GM18867 (cell line): ENCODE results near the gene CHSY1.

Experiments used
- ATAC-seq: cut with Tn5 transposase; IDR thresholded peaks from one replicate; pipeline ENCODE4 v1.9.1; 2021; ENCODE audit warnings: mild to moderate bottlenecking, moderate library complexity; ENCODE audit not compliant: unreplicated experiment

CHSY1 gene

DNA sequence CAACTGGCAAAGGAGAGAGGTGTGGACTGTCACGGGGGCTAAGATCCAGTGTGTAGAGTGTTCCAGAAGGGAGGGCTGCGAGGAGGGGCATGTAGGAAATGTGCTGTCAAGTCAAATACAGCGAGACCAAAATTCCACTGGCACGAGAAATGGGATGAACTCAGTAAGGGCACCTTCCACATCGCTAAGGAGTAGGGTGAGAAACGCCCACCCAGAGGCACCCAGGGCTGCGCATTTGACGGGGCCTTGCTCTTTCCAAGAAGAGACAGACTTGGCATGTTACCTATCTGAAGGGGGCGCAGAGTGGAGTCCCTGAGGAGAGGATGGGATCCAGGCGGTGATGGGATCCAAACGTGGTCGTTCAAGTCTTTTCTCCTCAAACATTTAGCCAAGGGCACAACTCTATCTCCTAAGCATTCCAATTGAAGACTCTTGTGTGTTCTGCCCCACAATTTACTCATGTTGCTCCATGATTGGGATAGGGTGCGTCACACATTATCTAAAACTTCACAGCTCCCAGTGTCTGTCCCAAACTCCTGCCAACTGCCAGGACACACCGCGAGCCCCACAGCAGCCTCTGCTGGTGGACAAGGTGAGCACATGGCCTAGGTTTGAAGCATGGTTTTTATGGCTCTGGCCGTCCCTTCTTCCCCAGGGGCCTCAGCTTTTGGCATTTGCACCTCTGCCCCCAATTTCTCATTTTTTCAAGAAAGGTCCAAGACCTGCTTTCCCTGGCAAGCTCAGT lies 17.8 kb upstream of the CHSY1 start:
- no peak for ATAC-seq

DNA sequence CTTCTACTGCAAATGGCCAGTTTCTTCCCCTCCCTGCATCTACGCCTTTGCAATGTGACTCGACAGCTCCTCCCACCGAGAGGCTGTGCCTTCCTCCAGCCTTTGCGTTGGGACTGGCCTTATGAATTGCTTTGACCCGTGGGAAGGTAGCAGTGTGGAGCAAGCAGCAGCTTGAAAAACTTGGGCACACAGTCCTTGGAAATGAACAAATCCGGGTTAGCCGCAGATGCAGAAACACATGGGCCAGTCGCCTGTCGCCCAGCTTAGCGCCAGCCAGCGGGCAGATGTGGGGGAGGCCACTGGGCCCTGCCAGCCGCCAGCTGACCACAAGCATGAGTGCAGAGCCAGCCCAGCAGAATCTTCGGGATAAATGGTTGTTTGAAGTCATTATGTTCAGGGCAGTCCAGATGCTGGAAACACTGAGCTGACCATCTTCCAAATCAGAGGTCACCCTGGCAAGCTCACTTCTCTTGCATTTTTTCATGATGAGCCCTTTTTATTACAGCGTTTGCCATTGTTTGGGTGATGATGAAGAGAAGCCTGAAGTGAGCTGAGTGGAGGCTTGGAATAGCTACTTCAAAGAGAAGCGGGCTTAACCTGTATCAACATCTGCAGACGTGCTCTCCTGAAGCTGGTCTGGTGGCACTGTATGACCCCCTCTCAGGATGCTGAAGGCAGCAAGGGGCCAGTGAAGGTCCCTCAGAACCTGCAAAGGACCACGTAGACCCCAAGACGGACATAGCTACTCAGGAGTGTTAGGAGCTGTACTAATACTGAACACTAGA lies 15.7 kb upstream of the CHSY1 start:
- no peak for ATAC-seq

DNA sequence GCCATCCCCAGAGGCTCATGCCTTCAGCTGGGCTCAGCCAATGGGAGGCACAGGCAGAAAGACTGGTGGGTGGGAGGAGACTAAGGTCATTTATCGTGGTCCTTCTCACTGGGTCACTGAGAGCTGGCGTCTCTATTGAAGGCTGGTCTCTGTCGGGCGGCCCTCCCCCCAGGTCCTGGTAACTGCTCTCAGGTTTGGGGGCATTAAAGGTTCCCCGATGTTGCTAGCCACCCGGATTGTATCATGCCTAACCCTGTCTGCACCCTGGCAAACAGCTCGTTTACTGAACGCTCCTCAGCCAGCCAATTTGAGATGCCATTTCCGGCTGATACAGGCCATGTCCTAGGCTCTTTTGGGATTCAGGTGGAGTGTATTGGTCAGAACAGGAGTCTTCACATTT lies 14.9 kb upstream of the CHSY1 start:
- ATAC-seq: no peak

DNA sequence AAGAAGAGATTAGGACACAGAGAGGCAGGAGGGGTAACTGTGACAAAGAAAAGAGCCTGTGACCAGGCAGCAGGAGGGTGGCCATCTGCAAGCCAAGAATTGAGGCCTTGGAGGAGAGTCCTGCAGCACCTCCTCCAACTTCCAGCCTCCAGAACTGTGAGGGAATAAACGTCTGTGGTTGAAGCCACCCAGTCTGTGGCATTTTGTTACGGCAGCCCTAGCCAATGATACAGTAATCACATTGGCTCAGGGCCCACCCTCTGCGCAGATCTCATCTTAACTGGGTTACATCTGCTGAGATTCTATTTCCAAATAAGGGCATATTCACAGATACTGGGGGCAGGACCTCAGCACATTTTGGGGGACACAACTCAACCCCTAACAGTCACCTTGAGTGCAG lies 14.2 kb upstream of the CHSY1 start:
- no peak for ATAC-seq

DNA sequence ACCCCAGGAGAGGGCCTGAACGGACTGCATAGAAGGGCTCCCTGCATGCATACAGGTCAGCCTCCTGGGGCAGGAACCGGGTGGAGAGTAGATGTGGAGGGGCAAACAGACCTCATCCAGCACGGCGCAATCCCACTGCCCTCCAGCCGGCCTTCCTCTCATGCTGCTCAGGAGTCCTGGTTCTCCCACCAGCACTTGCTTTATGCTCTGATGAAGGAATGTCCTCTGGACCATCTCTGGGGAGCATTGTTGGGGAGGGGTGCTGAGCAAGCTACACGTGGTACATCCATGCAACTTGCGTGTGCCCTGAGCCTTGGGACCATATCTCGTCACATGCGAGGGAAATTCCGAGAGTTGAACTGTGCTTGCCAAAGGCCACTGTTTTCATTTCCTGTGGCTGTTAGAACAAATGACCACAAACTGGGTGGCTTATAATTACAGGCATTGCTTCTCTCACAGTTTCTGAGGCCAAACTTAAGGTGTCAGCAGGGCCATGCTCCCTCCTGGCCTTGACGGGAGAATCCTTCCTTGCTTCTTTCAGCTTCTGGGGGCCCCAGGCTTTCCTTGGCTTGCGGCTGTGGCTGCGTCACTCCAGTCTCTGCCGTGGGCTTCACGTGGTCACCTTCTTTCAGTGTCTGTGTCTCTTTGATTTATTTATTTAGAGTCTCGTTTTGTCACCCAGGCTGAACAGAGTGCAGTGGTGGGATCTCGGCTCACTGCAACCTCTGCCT lies 13.2 kb upstream of the CHSY1 start:
- no peak for ATAC-seq

DNA sequence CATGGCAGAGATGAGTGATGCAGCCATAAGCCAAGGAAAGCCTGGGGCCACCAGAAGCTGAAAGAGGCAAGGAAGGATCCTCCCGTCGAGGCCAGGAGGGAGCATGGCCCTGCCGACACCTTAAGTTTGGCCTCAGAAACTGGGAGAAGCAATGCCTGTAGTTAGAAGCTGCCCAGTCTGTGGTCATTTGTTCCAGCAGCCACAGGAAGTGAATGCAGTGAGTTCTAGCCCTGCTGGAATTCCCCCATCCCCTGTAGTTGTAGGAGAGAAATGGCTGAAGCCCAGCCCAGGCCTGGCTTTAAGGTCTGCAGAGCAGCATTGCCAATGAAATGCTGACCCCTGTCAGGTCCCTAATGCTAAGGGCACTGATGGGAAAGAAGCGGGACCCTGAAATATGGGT lies 12.2 kb upstream of the CHSY1 start:
- ATAC-seq: no peak

DNA sequence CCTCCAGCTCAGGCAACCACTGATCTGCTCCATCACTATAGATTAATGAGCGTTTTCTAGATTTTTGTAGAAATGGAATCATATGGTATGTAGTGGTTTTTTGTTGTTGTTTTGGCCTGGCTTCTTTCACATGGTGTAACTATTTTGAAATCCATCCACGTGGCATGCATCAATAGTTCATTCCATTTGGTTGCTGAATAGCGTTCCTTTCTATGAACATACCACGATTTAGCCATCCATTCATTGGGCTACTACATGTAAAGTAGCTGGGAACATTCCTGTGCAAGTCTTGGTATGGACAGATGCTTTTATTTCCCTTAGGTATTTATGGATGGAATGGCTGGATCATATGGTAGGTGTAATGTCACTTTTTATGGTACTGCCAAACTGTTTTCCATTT lies 10.7 kb upstream of the CHSY1 start:
- ATAC-seq: no peak

DNA sequence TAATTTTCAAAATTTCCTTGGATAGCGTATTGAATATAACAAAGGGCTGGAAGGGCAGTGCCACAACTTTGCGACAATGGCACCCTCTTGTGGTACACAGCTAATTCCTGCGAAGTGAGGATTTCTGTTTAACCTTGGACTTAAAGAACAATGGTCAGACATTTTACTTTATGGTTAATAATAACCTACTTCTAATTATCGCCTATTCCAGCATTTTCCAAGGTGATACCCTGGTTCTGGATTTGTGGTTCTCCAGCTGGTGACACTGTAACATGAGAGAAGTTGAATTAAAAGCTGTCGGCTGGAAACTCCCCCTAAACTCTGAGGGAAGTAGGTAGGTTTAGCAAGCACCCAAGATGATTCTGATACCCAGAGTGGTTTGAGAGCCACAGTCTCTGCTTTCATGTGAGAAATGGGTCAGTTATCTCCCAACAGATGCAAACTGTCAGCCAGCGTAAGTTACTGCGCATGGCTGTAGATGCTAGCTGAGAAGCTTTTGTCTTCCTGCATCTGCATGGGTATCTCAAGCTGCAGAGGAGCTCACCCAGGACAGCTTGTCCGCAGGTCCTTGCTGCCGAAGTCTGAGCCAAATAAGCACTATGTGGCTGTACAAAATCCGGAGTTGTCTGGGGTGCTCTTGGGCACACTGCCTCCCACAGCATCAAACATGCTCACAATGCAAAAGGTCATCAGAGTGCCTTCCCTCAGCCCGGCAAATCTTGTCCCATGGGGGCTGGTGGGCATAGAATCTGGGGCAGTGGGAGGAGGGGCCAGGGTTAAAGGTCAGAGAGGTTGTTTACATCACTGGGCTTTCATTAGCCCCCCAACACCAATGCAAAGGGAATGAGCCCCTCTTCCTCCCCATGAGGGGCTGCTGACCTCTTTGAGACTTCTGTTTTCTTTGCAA lies 6.6 kb upstream of the CHSY1 start:
- ATAC-seq: peak; percentile 57

DNA sequence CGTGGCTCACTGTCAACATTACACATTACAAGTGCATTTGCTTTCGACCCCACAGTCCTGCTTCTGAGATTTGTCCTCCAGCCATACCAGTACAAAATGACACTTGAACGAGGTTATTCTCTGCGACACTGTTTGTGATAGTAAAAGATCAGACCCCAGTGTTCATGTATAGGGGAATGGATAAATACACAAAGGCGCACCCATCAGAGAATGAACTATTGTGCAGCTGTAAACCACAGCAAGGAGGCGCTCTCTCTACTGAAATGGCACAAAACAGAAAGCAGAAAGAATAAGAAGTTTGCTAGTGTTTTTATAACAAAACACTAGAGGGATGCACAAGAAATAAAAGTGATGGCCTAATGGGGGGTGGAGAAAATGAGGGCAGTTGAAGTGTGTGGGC lies 4.9 kb upstream of the CHSY1 start:
- no peak for ATAC-seq

DNA sequence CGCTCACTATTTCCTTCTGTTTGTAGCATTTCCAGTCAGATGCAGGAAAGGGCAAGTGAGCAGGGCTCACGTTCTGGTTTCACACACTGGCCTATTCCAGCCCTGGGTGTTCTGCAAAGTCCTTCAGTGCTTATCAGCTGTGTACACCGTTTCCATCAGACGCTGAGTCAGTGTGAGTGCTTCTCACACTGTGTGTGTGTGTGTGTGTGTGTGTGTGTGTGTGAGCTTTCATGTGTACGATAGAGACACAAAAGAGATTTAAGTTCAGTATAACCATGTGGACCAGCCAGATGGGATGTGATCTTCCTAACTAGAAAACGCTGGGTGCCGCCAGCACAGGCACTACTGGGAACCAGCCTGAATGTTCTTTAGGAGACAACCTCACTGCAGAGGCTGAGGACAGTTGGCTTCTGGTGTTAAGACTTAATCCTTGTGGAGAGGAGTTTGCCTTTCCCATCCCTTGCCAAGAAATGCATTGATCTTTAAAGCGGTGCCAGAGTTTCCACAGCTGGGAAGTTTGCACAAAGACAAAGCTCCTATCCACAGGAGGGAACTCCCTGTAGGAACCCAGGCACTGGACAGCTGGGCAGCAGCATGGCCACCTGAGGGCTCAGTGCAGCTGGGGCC lies 3.9 kb upstream of the CHSY1 start:
- no peak for ATAC-seq

DNA sequence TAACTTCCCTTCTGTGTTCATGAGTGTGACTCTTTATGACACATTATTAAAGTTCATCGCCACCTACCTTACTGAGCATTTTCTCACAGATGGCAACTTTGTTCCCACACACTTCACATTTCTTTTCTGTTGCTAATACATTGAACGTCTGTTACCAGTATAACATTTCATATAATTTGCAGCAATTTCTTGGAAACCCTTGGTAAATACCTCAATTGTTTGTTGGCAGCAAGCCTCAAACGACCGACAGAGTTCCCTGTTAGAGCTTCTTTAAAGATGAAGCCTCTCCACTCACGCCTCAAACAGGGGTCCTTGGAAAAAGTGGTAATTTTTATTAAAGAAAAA lies 3.2 kb upstream of the CHSY1 start:
- ATAC-seq: no peak

DNA sequence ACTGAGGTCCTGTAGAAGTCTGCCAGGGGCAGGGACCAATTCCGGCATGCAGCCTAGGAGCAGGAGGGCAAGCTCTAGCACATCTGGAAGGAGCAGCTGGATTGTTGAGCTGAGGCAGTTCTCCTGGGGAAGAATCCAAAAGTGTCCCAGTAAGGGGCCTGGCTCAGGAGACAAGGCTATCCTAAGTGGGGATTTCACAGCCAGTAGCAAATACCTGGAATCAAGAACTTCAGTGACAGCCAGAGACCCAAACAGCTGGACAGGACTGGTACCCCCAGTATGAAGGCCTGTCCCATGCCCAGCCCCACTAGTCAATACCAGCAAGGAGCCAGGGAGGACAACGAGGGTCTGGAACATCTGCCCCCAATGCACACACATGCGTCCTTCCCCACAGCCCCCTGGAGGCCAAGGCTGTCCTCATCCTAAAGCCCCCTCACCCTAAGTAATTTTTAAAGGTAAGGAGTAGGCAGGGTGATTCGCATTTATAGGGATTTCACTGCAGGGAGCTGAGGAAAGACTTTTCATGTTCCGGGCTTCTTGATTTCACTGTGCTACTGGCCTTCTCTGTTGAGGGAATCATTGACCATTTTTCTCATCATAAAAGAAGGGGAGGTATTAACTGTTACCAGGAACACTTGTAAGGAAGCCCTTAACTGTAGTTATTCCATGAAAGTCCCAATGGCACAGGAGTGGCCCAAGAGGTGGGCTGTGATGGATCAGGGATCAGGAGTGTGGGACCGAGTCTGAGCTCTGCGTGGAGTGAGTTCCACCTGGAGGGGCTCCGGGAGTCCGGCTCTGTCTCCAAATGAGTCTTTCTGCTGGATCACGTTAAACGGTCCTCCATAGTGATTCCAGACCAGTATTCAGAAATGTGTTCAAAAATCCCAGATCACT lies 2.6 kb upstream of the CHSY1 start:
- no peak for ATAC-seq

DNA sequence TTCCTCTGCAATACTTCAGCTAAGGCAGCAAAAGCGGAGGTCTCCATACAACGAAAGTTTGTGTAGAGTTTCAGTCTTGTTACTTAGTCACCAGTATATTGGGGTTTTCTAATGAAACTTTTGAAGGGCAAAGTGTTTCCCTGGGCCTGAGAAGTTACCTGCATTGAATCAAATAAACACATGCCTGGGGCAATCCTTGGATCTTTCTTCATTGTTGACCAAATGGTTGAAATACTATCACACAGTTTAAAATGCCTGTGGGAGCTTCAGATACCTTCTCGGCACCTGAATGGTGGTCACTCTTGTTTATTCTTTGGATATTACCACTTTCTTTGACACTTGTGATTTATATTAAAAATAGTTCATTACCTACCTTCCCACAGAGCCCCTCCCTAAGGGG lies 988 bp upstream of the CHSY1 start:
- ATAC-seq: no peak

DNA sequence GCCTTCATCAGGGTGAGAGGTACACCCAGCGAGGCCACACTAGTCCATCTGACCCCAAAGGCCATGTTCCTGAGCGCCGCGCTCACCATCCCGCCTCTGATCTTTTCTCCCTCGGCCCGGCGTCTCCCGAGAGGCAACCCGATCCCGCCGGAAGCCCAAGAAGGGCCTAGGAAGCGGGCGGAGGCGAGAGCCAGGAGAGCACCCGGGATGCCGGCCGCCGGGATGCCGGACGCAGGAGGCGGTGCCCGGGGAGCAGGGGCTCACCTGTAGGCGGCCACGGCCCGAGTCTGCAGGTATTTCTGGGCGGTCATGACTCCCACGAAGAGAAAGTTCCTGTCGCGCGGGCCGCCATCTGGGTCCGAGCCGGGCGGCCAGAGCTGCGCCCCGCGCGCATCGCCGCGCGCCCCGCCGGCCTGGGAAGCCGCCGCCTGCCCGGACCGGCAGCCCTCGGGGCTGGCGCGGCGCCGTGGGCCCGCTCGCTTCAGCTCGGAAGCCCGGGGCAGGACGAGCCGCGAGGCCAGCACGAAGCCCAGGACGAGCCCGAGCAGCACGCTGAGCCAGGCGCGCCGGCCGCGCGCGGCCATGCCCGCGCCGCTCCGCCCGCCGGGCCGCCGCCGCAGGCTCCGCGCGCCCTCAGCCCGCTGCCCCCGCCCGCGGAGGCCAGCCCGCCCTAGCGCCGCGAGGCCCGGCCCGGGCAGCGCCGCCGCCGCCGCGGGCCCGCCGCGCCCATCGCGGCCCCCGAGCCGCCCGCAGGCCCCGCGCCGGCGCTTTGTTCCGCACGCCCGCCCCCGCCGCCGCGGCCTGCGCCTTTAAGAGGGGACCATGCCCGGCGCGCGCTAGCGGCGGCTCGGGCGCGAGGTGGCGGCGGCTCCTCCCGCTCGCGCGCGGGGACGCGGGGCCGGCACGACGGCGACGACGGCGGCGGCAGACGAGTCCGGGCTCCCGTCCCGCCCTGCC lies 697 bp downstream of the CHSY1 start:
- ATAC-seq: peak; percentile 43

DNA sequence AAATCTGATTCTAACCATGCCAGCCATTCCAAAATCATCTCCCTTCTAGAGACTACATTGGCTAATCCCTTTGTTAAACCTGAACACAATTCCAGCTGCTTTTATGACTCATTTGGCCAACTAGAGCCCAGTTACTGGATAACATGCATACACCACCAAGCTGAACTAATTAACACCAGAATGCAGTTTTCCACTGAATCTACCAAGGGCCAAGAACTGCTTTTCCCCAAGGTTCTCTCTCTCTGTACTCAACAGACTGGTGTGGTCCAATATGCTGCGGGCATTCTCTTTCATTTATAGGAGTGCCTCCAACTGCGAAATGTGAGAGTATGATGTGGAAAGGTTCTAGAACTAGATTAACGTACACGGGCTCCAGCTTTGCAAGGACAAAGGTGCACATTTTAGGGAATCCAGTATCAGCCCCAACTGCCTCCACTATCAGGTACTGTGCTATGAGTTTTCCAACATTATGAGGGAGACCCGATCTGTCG lies 1.5 kb downstream of the CHSY1 start:
- no peak for ATAC-seq

DNA sequence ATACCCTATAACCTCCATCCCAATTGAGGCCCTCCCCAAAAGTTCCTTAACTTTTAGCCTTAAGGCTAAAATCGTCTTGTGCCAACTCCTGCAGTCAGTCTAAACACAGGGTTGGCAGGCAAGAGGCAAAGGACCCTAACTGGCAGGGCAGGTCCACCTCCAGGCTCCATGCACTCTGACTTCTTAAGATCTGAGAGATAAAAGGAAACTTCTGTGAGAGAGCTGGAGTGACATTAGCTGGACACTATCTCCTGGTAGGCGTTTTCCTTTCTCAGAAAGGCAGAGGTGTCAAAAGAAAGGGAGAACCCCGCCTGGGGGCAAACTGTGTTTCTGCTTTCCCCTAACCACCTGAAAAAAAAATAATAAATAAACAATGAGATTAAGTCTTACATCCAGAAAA lies 3.6 kb downstream of the CHSY1 start:
- no peak for ATAC-seq

DNA sequence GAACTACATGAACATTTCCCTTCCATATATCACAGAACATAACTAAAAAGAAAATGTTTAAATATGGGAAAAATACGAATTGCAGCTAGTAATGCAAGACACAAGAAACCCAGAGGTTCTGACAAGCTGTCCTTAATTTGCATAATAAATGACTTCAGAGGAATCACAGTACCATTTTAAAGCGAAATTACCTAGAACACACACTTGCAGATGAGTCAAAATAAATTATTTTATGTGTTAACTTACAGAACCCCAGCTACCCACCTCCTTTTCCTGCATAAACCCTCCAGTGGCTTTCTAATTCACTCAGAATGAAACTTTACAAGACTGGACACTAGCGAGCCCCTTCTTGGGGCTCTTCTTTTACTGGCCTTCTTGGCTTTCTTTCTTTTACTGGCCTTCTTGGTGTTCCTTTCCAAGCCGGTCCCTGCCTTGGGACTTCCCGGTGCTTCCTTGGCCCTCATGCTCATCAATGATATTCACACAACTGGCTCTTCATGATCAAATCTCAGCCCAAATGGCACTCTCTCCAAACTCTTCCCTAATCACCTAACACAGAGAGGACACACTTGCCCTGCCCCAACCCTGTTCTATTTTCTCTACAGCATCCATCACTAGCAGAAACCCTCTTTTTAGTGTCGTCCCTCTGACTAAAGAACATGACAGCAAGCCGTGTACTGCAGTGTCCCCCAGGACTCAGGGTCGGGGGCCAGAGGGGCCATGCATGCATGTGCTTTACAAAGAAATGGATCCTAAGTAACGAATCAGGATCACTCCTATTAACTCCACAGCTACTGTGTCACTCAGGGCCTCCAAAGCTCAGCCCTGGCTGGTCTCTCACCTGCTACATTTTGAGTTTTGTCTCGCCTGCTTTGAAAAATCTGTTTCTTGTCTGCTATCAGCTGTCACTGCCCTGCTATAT lies 4.8 kb downstream of the CHSY1 start:
- no peak for ATAC-seq
